Panc1 (cell line): Measurements from ENCODE around the gene LMLN. TPM values are rescaled to one million over a fixed set of nuclear protein-coding genes. Genes with fewer than 3 reads are reported as not detected.

Experiments used
- ATAC-seq: fragments of 200-7000 bp; cut with Tn5 transposase; 2 replicates; pipeline ENCODE4 v1.9.1; 2020; ENCODE audit warnings: mild to moderate bottlenecking, moderate library complexity
- BruUV-seq: library from RNA; stranded (reverse); fragments of 400-500 nt; replicated peaks from 2 replicates; lab custom pipeline; 2021; lab: Mats Ljungman, UMichigan
- CTCF ChIA-PET: fragments of 300-600 bp; sonication (Branson Sonifier 250); formaldehyde crosslinking; loops from one replicate; lab custom pipeline; 2022; ENCODE audit warnings: antibody characterized with exemption; lab: Charles Lee
- POLR2A ChIA-PET: fragments of 300-600 bp; sonication (Branson Sonifier 250); formaldehyde crosslinking; loops from one replicate; lab custom pipeline; 2022; ENCODE audit warnings: antibody characterized with exemption; lab: Charles Lee
- DNase-seq: peaks from one replicate; pipeline ENCODE4 v3.0.0-alpha.2; 2010; ENCODE audit warnings: low read depth, low spot score
- H3K27ac ChIP-seq: 2 replicates; pipeline ENCODE4 v1.5.1; 2011; ENCODE audit warnings: mild to moderate bottlenecking, low read length, inconsistent platforms
- H3K27me3 ChIP-seq: fragments of 200-500 bp; sonication (Bioruptor generic); 2 replicates; pipeline ENCODE4 v1.6.0; 2014; ENCODE audit warnings: low read length, inconsistent platforms; ENCODE audit not compliant: control insufficient read depth, insufficient read depth
- H3K36me3 ChIP-seq: fragments of 200-500 bp; sonication (Bioruptor generic); 2 replicates; pipeline ENCODE4 v1.5.1; 2014; ENCODE audit warnings: inconsistent platforms, mild to moderate bottlenecking, low read length, moderate library complexity; ENCODE audit not compliant: control insufficient read depth, insufficient read depth
- H3K4me1 ChIP-seq: 2 replicates; pipeline ENCODE4 v1.5.1; 2011; ENCODE audit warnings: inconsistent platforms, mild to moderate bottlenecking, low read length, moderate library complexity; ENCODE audit not compliant: control insufficient read depth, insufficient read depth
- H3K4me3 ChIP-seq, 2 experiments: 2 replicates each; pipeline ENCODE4 v1.5.1; 2011 to 2012; ENCODE audit warnings: low read depth in 2 of 2, low read length in 2 of 2, mild to moderate bottlenecking in 2 of 2, inconsistent platforms in 1 of 2, moderate library complexity in 1 of 2
- H3K9me3 ChIP-seq: fragments of 200-500 bp; sonication (Bioruptor generic); 2 replicates; pipeline ENCODE4 v1.5.1; 2014; ENCODE audit warnings: low read depth, mild to moderate bottlenecking, inconsistent platforms, low read length, moderate library complexity; ENCODE audit not compliant: control insufficient read depth, insufficient read depth
- POLR2AphosphoS5 ChIP-seq: IDR thresholded peaks from 2 replicates; pipeline ENCODE4 v1.6.1; 2012; ENCODE audit warnings: mild to moderate bottlenecking, low read depth, low read length, moderate library complexity
- SIN3A ChIP-seq: IDR thresholded peaks from 2 replicates; pipeline ENCODE4 v1.6.1; 2012; ENCODE audit warnings: low read depth, mild to moderate bottlenecking, low read length, moderate library complexity, borderline replicate concordance; ENCODE audit not compliant: insufficient read depth
- TCF7L2 ChIP-seq: IDR thresholded peaks from 2 replicates; pipeline ENCODE4 v1.6.1; 2011; ENCODE audit warnings: mild to moderate bottlenecking, low read depth, low read length, inconsistent platforms
- in situ Hi-C: cut with HindIII; loops from 2 replicates; pipeline ENCODE4 v1.10.0; 2016; ENCODE audit warnings: low sequenced_read_pairs, low pct_unique_long_range_greater_than_20kb
- intact Hi-C: fragments of 100-400 bp; cut with micrococcal nuclease; formaldehyde crosslinking; loops from one replicate; pipeline ENCODE4 v1.10.0; 2022; ENCODE audit not compliant: unreplicated experiment
- total RNA-seq: library from RNA; stranded (reverse); gene quantifications from one replicate; pipeline ENCODE4 v1.2.1, GENCODE V29; 2021; ENCODE audit not compliant: unreplicated experiment
- TF ChIP-seq, protein P1 (sequence below): fragments of 450-650 bp; IDR thresholded peaks from 2 replicates; pipeline ENCODE4 v1.5.1; 2017; ENCODE audit warnings: mild to moderate bottlenecking
- TF ChIP-seq, protein P2 (sequence below), 2 experiments: IDR thresholded peaks; 2 replicates each; pipeline ENCODE4 v1.6.1; 2011 to 2012; ENCODE audit warnings: low read depth in 2 of 2, control low read depth in 1 of 2, low read length in 1 of 2, mild to moderate bottlenecking in 1 of 2, moderate library complexity in 1 of 2; ENCODE audit not compliant: insufficient read depth in 1 of 2

Gene LMLN
- total RNA-seq, 1 experiment from 2014 or later: 21.8 TPM

DNA sequence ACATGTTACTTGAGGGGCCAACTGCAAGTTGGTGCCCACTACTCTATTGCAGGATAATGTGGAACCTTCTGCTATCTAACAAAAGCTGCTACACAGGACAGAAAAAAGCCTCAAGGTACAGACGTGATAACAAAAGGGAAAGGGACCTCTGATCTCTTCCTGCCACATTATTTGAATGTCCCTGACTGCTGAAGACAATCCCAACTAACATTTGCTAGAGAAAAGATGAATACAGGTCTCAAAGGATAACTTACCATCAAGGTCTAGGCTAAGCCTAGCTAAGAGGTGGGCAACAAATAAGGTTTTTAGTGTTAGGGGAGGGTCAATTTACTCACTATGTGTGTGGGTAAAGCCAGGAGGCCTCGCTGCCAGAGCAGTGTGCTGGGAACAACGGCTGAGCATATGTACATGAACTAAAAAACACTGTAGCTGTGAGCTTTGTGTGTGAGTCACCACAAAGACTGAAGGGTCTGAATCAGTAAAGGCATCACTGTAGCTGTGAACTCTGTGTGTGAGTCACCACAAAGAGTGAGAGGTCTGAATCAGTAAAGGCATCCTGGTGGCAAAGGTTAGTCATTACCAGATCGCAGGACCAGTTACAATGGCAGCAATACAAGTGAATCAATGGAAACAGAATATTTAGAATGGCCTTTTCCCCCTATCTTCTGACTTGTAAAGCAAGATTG, 111.7 kb downstream of the LMLN start:
- intact Hi-C loops: no loop called here
- no peaks in the 10 kb centered on the region for H3K36me3 ChIP-seq
- in situ Hi-C loops: no loop called here
- TF ChIP-seq POLR2AphosphoS5 (no peak), TCF7L2 (no peak), SIN3A (no peak)
- TF ChIP-seq, protein P1, sequence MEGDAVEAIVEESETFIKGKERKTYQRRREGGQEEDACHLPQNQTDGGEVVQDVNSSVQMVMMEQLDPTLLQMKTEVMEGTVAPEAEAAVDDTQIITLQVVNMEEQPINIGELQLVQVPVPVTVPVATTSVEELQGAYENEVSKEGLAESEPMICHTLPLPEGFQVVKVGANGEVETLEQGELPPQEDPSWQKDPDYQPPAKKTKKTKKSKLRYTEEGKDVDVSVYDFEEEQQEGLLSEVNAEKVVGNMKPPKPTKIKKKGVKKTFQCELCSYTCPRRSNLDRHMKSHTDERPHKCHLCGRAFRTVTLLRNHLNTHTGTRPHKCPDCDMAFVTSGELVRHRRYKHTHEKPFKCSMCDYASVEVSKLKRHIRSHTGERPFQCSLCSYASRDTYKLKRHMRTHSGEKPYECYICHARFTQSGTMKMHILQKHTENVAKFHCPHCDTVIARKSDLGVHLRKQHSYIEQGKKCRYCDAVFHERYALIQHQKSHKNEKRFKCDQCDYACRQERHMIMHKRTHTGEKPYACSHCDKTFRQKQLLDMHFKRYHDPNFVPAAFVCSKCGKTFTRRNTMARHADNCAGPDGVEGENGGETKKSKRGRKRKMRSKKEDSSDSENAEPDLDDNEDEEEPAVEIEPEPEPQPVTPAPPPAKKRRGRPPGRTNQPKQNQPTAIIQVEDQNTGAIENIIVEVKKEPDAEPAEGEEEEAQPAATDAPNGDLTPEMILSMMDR: peak; percentile 21; the same call in 1 of the 2 replicates
- ChIA-PET CTCF (interaction anchor here (0.6 to 1.6 kb wide), 2 partner anchors 9 to 21 kb away, joined by 3 to 4 read pairs; no protein-coding TSS in a partner anchor), POLR2A (no interaction called here)
- H3K27me3 ChIP-seq: no peaks in the 10 kb centered on the region
- peaks cover 9% of the 10 kb centered on the region for H3K4me1 ChIP-seq
- H3K4me3 ChIP-seq: no peak overlapping the region
- no peaks in the 10 kb centered on the region for H3K9me3 ChIP-seq
- DNase-seq: peak; percentile 93
- peak; percentile 99 for ATAC-seq
- H3K27ac ChIP-seq: no peak overlapping the region
- no TSS peak for BruUV-seq

DNA sequence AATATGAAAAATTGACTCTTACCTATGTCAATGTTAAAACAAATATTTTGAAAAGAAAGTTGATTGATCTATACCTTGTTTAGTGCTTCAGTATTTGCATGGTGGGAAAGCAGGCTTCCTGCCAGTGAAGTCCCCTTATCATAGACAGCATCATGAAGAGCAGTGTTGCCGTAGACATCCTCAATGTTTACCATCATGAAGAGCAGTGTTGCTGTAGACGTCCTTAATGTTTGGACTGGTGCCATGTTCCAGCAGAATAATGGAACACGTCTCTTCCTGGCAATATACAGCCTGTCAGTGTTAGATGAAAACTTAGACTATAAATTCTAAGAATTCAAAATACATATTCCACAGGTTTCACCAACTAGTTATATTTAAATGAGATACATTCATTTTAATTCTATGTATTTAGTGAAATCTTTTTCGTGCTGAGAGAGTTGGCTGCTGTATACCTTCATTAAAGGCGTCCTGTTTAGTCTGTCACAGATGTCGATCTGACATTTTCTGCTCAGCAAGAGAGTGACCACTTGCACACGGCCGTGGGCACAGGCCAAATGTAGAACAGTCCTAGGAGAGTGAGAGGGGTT, 116.8 kb downstream of the LMLN start:
- DNase-seq (no peak), ATAC-seq (no peak)
- ChIA-PET CTCF (no interaction called here), POLR2A (no interaction called here)
- peaks cover 10% of the 10 kb centered on the region for H3K4me1 ChIP-seq
- H3K36me3 ChIP-seq: 0 out of 2 replicates have a peak, but pooled peaks cover 2% of the 10 kb centered on the region
- intact Hi-C loops (no loop called here), in situ Hi-C loops (no loop called here)
- no peaks in the 10 kb centered on the region for H3K9me3 ChIP-seq
- no TSS peak for BruUV-seq
- no peak overlapping the region for H3K4me3 ChIP-seq
- H3K27ac ChIP-seq: no peak overlapping the region
- peaks cover 6% of the 10 kb centered on the region for H3K27me3 ChIP-seq
- TF ChIP-seq, protein P2, sequence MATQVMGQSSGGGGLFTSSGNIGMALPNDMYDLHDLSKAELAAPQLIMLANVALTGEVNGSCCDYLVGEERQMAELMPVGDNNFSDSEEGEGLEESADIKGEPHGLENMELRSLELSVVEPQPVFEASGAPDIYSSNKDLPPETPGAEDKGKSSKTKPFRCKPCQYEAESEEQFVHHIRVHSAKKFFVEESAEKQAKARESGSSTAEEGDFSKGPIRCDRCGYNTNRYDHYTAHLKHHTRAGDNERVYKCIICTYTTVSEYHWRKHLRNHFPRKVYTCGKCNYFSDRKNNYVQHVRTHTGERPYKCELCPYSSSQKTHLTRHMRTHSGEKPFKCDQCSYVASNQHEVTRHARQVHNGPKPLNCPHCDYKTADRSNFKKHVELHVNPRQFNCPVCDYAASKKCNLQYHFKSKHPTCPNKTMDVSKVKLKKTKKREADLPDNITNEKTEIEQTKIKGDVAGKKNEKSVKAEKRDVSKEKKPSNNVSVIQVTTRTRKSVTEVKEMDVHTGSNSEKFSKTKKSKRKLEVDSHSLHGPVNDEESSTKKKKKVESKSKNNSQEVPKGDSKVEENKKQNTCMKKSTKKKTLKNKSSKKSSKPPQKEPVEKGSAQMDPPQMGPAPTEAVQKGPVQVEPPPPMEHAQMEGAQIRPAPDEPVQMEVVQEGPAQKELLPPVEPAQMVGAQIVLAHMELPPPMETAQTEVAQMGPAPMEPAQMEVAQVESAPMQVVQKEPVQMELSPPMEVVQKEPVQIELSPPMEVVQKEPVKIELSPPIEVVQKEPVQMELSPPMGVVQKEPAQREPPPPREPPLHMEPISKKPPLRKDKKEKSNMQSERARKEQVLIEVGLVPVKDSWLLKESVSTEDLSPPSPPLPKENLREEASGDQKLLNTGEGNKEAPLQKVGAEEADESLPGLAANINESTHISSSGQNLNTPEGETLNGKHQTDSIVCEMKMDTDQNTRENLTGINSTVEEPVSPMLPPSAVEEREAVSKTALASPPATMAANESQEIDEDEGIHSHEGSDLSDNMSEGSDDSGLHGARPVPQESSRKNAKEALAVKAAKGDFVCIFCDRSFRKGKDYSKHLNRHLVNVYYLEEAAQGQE (IDR thresholded peaks at IDR 0.05; ENCODE audit: insufficient read depth in 1 of 2, low read depth in 2 of 2, low read length in 1 of 2): no peak
- TF ChIP-seq TCF7L2 (no peak), POLR2AphosphoS5 (no peak), SIN3A (no peak)
- TF ChIP-seq, protein P1: no peak
